IPS-18a (cell line): ENCODE measurements around the gene ZNF697.
"Not testable (repeated sequence)": the region's sequence is repeated elsewhere in the genome, so short reads cannot be mapped to it uniquely, and the experiment has no call there.

Experiments
- H3K27ac ChIP-seq: one replicate; pipeline ENCODE4 v1.5.1; 2013; ENCODE audit warnings: low read length
- H3K27me3 ChIP-seq: one replicate; pipeline ENCODE4 v1.6.1; 2013; ENCODE audit warnings: mild to moderate bottlenecking, low read length; ENCODE audit not compliant: control insufficient read depth, insufficient read depth
- H3K36me3 ChIP-seq: one replicate; pipeline ENCODE4 v1.6.1; 2013; ENCODE audit warnings: low read depth, low read length; ENCODE audit not compliant: control insufficient read depth
- H3K4me1 ChIP-seq: one replicate; pipeline ENCODE4 v1.6.1; 2013; ENCODE audit warnings: low read depth, low read length; ENCODE audit not compliant: control insufficient read depth
- H3K4me3 ChIP-seq: one replicate; pipeline ENCODE4 v1.5.1; 2013; ENCODE audit warnings: low read length
- H3K9ac ChIP-seq: one replicate; pipeline ENCODE4 v1.6.1; 2013; ENCODE audit warnings: mild to moderate bottlenecking, low read length, moderate library complexity
- H3K9me3 ChIP-seq: one replicate; pipeline ENCODE4 v1.6.1; 2013; ENCODE audit warnings: low read depth, low read length; ENCODE audit not compliant: control insufficient read depth

Gene ZNF697

DNA sequence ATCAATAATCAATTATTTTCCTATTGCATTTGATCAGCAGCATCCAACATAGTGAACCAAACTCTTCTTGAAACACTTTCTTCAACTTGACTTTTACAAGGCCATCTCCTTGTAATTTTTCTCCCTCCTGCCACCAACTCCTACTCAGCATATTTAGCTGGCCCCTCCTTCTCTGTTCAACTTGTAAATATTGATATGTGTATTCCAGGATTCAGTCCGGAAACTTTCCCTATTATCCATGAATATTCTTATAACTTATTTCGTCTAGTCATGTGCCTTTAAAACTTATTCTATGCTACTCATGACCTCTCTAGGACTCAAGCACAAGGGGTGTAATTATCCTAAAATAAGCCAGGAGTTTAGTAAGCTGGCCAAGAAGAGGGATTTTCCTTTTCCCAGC lies 52.9 kb downstream of the ZNF697 start:
- no peak overlapping the region for H3K9ac ChIP-seq
- H3K27ac ChIP-seq: no peak overlapping the region
- no peak overlapping the region for H3K4me3 ChIP-seq

DNA sequence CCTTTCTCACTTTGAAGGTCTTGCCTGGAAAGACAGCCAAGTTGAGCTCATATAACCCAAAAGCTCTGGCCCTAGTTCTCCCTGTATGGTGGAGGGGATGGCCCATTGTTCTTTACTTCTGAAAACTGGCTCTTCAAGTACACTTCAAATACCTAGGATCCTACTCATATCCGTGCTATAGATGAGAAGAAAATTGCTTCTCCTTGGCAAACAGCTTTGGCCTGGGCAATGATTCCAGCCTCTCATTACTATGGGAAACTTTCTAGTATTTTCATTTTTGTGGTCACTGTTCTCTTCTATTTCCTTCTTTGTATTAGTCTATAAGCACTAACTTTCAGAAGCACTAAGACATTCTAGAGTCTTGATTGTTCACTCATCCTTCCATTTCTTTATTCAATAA lies 53.7 kb downstream of the ZNF697 start:
- H3K4me3 ChIP-seq: no peak overlapping the region
- H3K27ac ChIP-seq: no peak overlapping the region
- H3K36me3 ChIP-seq: no peaks in the 10 kb centered on the region
- no peaks in the 10 kb centered on the region for H3K27me3 ChIP-seq
- H3K9ac ChIP-seq: no peak overlapping the region
- H3K4me1 ChIP-seq: no peaks in the 10 kb centered on the region
- H3K9me3 ChIP-seq: no peaks in the 10 kb centered on the region

More for the DNA sequence above, 52.9 kb downstream of the ZNF697 start:
- H3K9me3 ChIP-seq: no peaks in the 10 kb centered on the region
- no peaks in the 10 kb centered on the region for H3K36me3 ChIP-seq
- no peaks in the 10 kb centered on the region for H3K27me3 ChIP-seq
- no peaks in the 10 kb centered on the region for H3K4me1 ChIP-seq

DNA sequence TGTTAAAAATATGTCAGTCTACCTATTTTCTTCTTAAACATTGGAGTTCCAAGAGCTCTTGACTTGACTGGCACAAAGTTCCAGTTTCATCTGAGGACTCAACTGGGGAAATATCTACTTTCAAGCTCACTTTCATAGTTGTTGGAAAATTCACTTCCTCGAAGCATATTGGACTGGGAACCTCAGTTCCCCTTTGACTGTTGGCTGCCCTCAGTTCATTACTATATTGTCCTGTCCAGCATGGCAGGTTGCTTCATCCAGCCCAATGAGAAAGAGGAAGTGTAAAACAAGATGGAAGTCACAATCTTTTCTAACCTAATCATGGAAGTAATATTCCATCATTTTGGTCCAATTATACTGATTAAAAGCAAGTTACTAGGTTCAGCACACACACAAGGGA lies 54.3 kb downstream of the ZNF697 start:
- no peaks in the 10 kb centered on the region for H3K4me1 ChIP-seq
- H3K27me3 ChIP-seq: no peaks in the 10 kb centered on the region
- H3K4me3 ChIP-seq: no peak overlapping the region
- no peak overlapping the region for H3K27ac ChIP-seq
- no peaks in the 10 kb centered on the region for H3K36me3 ChIP-seq
- no peaks in the 10 kb centered on the region for H3K9me3 ChIP-seq
- no peak overlapping the region for H3K9ac ChIP-seq

DNA sequence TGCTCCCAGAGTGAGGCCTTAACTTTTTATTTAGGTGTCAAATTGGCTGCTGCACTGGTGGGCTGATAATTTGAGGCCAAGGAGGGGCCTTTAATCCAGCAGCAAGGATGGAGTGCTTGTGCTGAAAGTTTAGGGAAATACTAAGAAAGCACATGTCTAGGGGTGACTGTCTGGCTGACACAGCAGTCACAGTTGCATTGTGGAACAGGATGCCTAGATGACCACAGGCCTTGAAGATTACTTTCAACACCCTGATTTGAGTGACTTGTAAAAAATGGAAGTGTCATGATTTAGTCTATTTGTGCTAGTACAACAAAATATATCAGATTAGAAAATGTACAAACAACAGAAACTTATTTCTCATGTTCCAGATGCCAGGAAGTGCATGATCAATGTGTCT lies 57.7 kb downstream of the ZNF697 start:
- H3K36me3 ChIP-seq: no peaks in the 10 kb centered on the region
- no peaks in the 10 kb centered on the region for H3K27me3 ChIP-seq
- H3K27ac ChIP-seq: no peak overlapping the region
- no peak overlapping the region for H3K4me3 ChIP-seq
- H3K9me3 ChIP-seq: no peaks in the 10 kb centered on the region
- no peak overlapping the region for H3K9ac ChIP-seq
- no peaks in the 10 kb centered on the region for H3K4me1 ChIP-seq

DNA sequence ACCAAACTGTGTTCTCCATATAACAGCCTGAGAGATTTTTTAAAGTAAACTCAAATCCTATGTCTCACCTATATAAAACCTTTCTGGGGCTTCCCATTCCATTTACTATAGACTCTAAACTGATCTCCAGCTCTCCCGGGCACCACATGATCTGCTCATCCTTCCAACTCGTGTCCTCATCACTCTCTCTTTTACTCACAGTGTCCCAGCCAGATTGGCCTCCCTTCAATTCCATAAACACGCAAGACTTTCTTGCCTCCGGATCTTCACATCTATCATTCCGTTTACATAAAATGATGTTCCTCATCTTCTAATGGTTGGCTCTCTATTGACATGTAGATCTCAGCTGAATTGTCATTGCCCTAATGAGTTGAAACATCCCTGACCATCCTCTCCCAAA lies 59.4 kb downstream of the ZNF697 start:
- no peak overlapping the region for H3K27ac ChIP-seq

GRCh38 chr1:119587341-119587740 lies 60.7 kb downstream of the ZNF697 start:
- no peaks in the 10 kb centered on the region for H3K4me1 ChIP-seq
- no peak overlapping the region for H3K9ac ChIP-seq
- no peak overlapping the region for H3K27ac ChIP-seq
- no peaks in the 10 kb centered on the region for H3K36me3 ChIP-seq
- H3K4me3 ChIP-seq: no peak overlapping the region
- H3K27me3 ChIP-seq: no peaks in the 10 kb centered on the region
- no peaks in the 10 kb centered on the region for H3K9me3 ChIP-seq

More for the DNA sequence above, 59.4 kb downstream of the ZNF697 start:
- Histone ChIP-seq H3K4me1 (no peaks in the 10 kb centered on the region), H3K9me3 (no peaks in the 10 kb centered on the region), H3K36me3 (no peaks in the 10 kb centered on the region), H3K9ac (no peak overlapping the region), H3K4me3 (no peak overlapping the region), H3K27me3 (no peaks in the 10 kb centered on the region)

DNA sequence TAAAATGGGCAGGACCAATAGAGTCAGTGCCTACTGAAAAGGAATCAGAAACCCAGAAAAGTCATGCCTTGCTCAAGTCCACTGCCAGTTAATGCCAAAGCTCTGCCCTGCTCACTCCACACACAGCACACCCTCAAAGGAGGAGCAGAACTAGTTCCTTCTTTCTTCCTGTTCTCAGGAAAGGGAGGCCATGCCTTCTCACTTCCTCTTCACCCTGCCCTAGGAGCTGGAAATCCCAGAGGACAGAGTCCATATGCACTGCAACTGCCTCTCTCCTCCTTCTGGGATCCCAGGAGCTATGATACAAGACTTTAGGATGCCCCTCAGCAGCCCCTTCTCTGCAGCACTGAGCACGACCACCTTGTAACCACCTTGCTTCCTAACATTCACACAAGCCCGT lies 62.3 kb downstream of the ZNF697 start:
- H3K9ac ChIP-seq, H3K27ac ChIP-seq, H3K36me3 ChIP-seq, H3K4me3 ChIP-seq, H3K4me1 ChIP-seq, H3K9me3 ChIP-seq, H3K27me3 ChIP-seq: not testable (repeated sequence)

GRCh38 chr1:119582801-119583200 lies 65.3 kb downstream of the ZNF697 start:
- no peaks in the 10 kb centered on the region for H3K36me3 ChIP-seq
- no peak overlapping the region for H3K27ac ChIP-seq
- no peaks in the 10 kb centered on the region for H3K27me3 ChIP-seq
- no peak overlapping the region for H3K4me3 ChIP-seq
- H3K9me3 ChIP-seq: no peaks in the 10 kb centered on the region
- no peak overlapping the region for H3K9ac ChIP-seq
- no peaks in the 10 kb centered on the region for H3K4me1 ChIP-seq

DNA sequence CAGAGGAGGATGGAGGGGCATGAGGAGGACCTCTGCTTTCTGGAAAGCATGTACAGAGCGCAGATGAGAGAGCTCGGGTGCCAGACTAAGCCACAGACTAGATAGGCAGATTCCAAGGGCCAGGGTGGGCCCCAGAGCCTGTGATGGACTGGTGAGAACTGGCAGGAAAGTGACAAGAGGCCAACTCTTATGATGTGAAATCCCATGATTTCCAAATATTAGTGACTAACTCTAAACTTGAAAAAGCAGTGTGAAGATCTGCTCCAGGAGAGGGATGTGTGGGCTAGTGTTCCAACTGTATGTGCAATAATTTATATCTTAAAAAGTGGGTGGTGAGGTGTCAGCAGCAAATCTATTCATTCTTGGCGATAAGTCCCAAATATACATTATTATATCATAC lies 67.0 kb downstream of the ZNF697 start:
- not testable (repeated sequence) for H3K4me3 ChIP-seq, H3K36me3 ChIP-seq, H3K27me3 ChIP-seq

GRCh38 chr1:119573886-119574285 lies 74.2 kb downstream of the ZNF697 start:
- H3K27ac ChIP-seq: no peak overlapping the region
- H3K4me1 ChIP-seq: no peaks in the 10 kb centered on the region
- H3K9me3 ChIP-seq: no peaks in the 10 kb centered on the region
- no peaks in the 10 kb centered on the region for H3K27me3 ChIP-seq
- H3K4me3 ChIP-seq: no peak overlapping the region
- no peaks in the 10 kb centered on the region for H3K36me3 ChIP-seq
- H3K9ac ChIP-seq: no peak overlapping the region

More for the DNA sequence above, 67.0 kb downstream of the ZNF697 start:
- H3K9me3 ChIP-seq, H3K9ac ChIP-seq, H3K27ac ChIP-seq, H3K4me1 ChIP-seq: not testable (repeated sequence)

- not testable (repeated sequence) for H3K36me3 ChIP-seq, H3K27ac ChIP-seq, H3K9me3 ChIP-seq, H3K4me3 ChIP-seq, H3K4me1 ChIP-seq, H3K9ac ChIP-seq, H3K27me3 ChIP-seq
These were observed 78.0 kb downstream of the ZNF697 start for GRCh38 chr1:119569930-119570622.
